ENCODE results near the gene RFX2. TPM values are rescaled to one million over a fixed set of nuclear protein-coding genes. Genes with fewer than 3 reads are reported as not detected.

The RFX2 gene
- total RNA-seq, 6 experiments from 2014 or later: 6.3 to 9.5 (median 6.9) TPM

DNA sequence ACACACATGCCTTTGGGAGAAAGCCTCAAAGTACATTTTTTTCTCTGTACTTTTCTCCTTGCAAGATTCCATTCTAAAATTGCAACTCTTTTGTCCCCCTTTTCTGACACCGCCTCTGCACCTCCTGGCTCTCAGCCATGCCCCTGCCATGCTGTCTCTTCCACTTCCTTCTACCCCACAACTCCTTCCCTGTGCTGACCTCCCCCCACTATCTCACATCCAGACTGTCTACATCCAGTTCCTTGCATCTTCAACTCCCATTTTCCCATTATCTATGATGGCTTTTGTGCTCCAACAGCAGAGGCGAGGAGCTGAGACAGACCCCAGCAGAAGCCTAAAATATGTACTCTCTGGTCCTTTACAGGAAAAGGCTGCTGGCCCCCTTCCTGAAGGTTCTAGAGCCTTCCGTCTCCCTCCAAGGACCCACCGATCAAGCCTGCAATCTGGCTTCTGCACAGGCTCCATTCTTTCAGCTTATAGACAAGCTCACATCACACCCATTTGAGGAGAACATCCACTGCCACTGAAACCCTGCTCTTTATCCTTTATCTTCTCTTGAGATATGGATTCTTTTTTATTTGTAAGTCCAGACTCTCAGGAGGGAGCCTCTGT is 50.2 kb downstream of the RFX2 start:
- TF ChIP-seq, protein P1, sequence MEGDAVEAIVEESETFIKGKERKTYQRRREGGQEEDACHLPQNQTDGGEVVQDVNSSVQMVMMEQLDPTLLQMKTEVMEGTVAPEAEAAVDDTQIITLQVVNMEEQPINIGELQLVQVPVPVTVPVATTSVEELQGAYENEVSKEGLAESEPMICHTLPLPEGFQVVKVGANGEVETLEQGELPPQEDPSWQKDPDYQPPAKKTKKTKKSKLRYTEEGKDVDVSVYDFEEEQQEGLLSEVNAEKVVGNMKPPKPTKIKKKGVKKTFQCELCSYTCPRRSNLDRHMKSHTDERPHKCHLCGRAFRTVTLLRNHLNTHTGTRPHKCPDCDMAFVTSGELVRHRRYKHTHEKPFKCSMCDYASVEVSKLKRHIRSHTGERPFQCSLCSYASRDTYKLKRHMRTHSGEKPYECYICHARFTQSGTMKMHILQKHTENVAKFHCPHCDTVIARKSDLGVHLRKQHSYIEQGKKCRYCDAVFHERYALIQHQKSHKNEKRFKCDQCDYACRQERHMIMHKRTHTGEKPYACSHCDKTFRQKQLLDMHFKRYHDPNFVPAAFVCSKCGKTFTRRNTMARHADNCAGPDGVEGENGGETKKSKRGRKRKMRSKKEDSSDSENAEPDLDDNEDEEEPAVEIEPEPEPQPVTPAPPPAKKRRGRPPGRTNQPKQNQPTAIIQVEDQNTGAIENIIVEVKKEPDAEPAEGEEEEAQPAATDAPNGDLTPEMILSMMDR (IDR thresholded peaks at IDR 0.05): no peak
- Mint-ChIP-seq H3K4me3 (no peak overlapping the region; the same call in 1 of the 2 replicates), H3K4me1 (ENCODE audit: low read depth) (peaks cover 79% of the 10 kb centered on the region), H3K27me3 (ENCODE audit: insufficient read depth) (peaks cover 4% of the 10 kb centered on the region), H3K27ac (peak overlapping the region; percentile 85; the same call in 1 of the 2 replicates), H3K9me3 (no peaks in the 10 kb centered on the region), H3K36me3 (ENCODE audit: low read depth) (no peaks in the 10 kb centered on the region)
- no peak for DNase-seq

- Mint-ChIP-seq H3K4me1 (ENCODE audit: low read depth) (peaks cover 72% of the 10 kb centered on the region), H3K27me3 (ENCODE audit: insufficient read depth) (peaks cover 4% of the 10 kb centered on the region), H3K27ac (peak overlapping the region; percentile 85; the same call in 1 of the 2 replicates), H3K36me3 (ENCODE audit: low read depth) (no peaks in the 10 kb centered on the region), H3K9me3 (no peaks in the 10 kb centered on the region), H3K4me3 (no peak overlapping the region)
- no peak for DNase-seq
- TF ChIP-seq, protein P1 (IDR thresholded peaks at IDR 0.05): no peak
These were observed 50.8 kb downstream of the RFX2 start for GRCh38 chr19:6059396-6059947.

- H3K4me1 Mint-ChIP-seq (ENCODE audit: low read depth): peaks cover 64% of the 10 kb centered on the region
- peak overlapping the region; percentile 100 for H3K27ac Mint-ChIP-seq
- H3K4me3 Mint-ChIP-seq: no peak overlapping the region
- TF ChIP-seq, protein P1 (IDR thresholded peaks at IDR 0.05): no peak
- H3K36me3 Mint-ChIP-seq (ENCODE audit: low read depth): no peaks in the 10 kb centered on the region
- peaks cover 4% of the 10 kb centered on the region for H3K27me3 Mint-ChIP-seq (ENCODE audit: insufficient read depth)
- no peaks in the 10 kb centered on the region for H3K9me3 Mint-ChIP-seq
- no peak for DNase-seq
These were observed 51.6 kb downstream of the RFX2 start for GRCh38 chr19:6058518-6059201.

DNA sequence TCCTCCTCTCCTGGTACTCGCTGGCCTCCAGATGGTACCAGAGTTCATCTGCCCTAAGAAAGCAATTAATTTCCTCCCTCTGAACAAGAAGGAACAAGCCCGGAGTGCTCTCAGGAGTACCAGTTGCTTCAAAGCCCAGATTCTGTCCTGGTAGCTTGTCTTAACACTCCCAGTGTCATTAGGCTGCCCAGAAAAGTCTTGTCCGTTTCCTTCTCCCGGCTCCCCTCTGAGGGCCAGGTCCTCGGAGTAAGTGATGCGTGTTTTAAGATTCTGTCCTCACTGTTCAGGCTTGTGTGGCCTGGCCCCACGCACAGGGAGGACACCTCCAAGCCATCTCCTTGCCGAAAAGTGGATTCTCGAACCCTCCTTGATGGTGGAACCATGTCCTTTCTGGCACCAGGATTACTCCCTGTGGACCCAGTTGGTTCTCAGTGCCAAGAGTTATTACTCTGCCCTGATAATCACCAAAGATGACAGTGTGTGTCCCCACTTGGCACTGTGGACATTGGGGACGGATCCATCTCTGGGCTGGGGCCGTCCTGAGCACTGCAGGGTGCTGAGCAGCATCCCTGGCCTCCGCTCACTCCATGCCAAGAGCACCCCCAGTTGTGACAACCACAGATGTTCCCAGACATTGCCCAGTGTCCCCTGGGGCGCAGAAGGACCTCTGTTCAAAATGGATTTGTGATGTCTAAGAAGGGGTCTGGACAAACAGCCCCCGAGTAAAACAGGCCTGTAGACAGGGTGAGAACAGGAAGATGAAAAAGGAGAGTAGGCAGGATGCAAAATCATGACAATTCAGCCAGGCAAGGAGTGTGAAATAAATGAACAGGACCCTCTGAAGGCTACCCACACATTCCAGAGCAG is 52.4 kb downstream of the RFX2 start:
- H3K27me3 Mint-ChIP-seq (ENCODE audit: insufficient read depth): peaks cover 4% of the 10 kb centered on the region
- peaks cover 62% of the 10 kb centered on the region for H3K4me1 Mint-ChIP-seq (ENCODE audit: low read depth)
- TF ChIP-seq, protein P1 (IDR thresholded peaks at IDR 0.05): no peak; the same call in 1 of the 2 replicates
- no peaks in the 10 kb centered on the region for H3K36me3 Mint-ChIP-seq (ENCODE audit: low read depth)
- DNase-seq: no peak
- peak overlapping the region; percentile 100 for H3K27ac Mint-ChIP-seq
- H3K4me3 Mint-ChIP-seq: peak overlapping the region; percentile 85
- no peaks in the 10 kb centered on the region for H3K9me3 Mint-ChIP-seq

Measured in HFFc6 (cell line).